HepG2 (cell line): Measurements from ENCODE around the gene FAM171A2. TPM values are rescaled to one million over a fixed set of nuclear protein-coding genes. Genes with fewer than 3 reads are reported as not detected.

Experiments
- AHDC1 ChIP-seq: sonication (generic); formaldehyde crosslinking; IDR thresholded peaks from 2 replicates; pipeline ENCODE4 v1.5.1; 2020; ENCODE audit warnings: mild to moderate bottlenecking, missing genetic modification reagents, borderline replicate concordance
- ARID4A ChIP-seq: sonication (generic); formaldehyde crosslinking; IDR thresholded peaks from 2 replicates; pipeline ENCODE4 v1.5.0; 2020; ENCODE audit warnings: mild to moderate bottlenecking, missing genetic modification reagents, borderline replicate concordance
- ARNT ChIP-seq: fragments of 450-650 bp; IDR thresholded peaks from 2 replicates; pipeline ENCODE4 v1.6.1; 2017
- ATF1 ChIP-seq: IDR thresholded peaks from 2 replicates; pipeline ENCODE4 v1.6.1; 2016; ENCODE audit warnings: mild to moderate bottlenecking, control low read depth
- BORCS8-MEF2B ChIP-seq: sonication (generic); formaldehyde crosslinking; IDR thresholded peaks from 2 replicates; pipeline ENCODE4 v1.8.0; 2022; ENCODE audit warnings: mild to moderate bottlenecking, missing genetic modification reagents
- CENPX ChIP-seq: sonication (generic); formaldehyde crosslinking; IDR thresholded peaks from 2 replicates; pipeline ENCODE4 v1.9.0; 2021; ENCODE audit warnings: mild to moderate bottlenecking, missing genetic modification reagents, moderate library complexity
- ELF1 ChIP-seq: sonication (generic); formaldehyde crosslinking; IDR thresholded peaks from 2 replicates; pipeline ENCODE4 v1.4.0; 2020; ENCODE audit warnings: missing genetic modification reagents
- MXD3 ChIP-seq: IDR thresholded peaks from 2 replicates; pipeline ENCODE4 v1.6.1; 2016; ENCODE audit warnings: mild to moderate bottlenecking, missing biosample characterization, missing genetic modification reagents
- SAP130 ChIP-seq: IDR thresholded peaks from 2 replicates; pipeline ENCODE4 v1.6.1; 2016; ENCODE audit warnings: low read depth
- SMAD9 ChIP-seq: sonication (generic); formaldehyde crosslinking; IDR thresholded peaks from 2 replicates; pipeline ENCODE4 v1.5.1; 2020; ENCODE audit warnings: mild to moderate bottlenecking, missing genetic modification reagents
- YEATS2 ChIP-seq: sonication (generic); formaldehyde crosslinking; IDR thresholded peaks from 2 replicates; pipeline ENCODE4 v1.4.0; 2020; ENCODE audit warnings: missing genetic modification reagents, borderline replicate concordance
- ZNF460 ChIP-seq: sonication (generic); formaldehyde crosslinking; IDR thresholded peaks from 2 replicates; pipeline ENCODE4 v1.5.1; 2020; ENCODE audit warnings: missing genetic modification reagents, mild to moderate bottlenecking, borderline replicate concordance
- polyA plus RNA-seq, 8 experiments: library from polyadenylated mRNA; depleted of rRNA in 3 of 8; stranded (reverse) in 7 of 8; unstranded in 1 of 8; fragments of >200 nt; fragmentation: Illumina TruSeq in 4 of 8; extraction: Trizol in 4 of 8; gene quantifications; 2 replicates each; pipeline versions ENCODE4 v1.2.1 to v1.2.3, GENCODE V29; 2011 to 2016; ENCODE audit warnings: low read depth in 4 of 8, missing spikeins in 1 of 8, mixed read lengths in 1 of 8; ENCODE audit not compliant: insufficient read depth in 1 of 8
- total RNA-seq, 5 experiments: library from RNA; depleted of rRNA; stranded (reverse); fragments of >200 nt; fragmentation: Illumina TruSeq; extraction: Trizol; gene quantifications; 2 replicates each; pipeline ENCODE4 v1.2.3, GENCODE V29; 2016; ENCODE audit warnings: low read depth in 1 of 5
- TF ChIP-seq, protein P1 (sequence below): sonication (generic); formaldehyde crosslinking; IDR thresholded peaks from 2 replicates; pipeline ENCODE4 v1.4.0; 2020; ENCODE audit warnings: mild to moderate bottlenecking, low read depth, missing genetic modification reagents
- TF ChIP-seq, protein P2 (sequence below): IDR thresholded peaks from 2 replicates; pipeline ENCODE4 v1.6.1; 2012; ENCODE audit warnings: inconsistent platforms

FAM171A2 gene
- total and polyA plus RNA-seq, 2 of the 13 experiments (the other 11 are each of a cell fraction or from before 2014, with no cell fraction given): 1.8 to 3.6 TPM

- TF ChIP-seq AHDC1 (CRISPR knock-in tag): peak; percentile 30; the same call in 1 of the 2 replicates
- TF ChIP-seq ARNT: no peak
- TF ChIP-seq BORCS8-MEF2B: peak; percentile 90
- TF ChIP-seq YEATS2 (CRISPR knock-in tag): no peak; the same call in 1 of the 2 replicates
- TF ChIP-seq, protein P1, sequence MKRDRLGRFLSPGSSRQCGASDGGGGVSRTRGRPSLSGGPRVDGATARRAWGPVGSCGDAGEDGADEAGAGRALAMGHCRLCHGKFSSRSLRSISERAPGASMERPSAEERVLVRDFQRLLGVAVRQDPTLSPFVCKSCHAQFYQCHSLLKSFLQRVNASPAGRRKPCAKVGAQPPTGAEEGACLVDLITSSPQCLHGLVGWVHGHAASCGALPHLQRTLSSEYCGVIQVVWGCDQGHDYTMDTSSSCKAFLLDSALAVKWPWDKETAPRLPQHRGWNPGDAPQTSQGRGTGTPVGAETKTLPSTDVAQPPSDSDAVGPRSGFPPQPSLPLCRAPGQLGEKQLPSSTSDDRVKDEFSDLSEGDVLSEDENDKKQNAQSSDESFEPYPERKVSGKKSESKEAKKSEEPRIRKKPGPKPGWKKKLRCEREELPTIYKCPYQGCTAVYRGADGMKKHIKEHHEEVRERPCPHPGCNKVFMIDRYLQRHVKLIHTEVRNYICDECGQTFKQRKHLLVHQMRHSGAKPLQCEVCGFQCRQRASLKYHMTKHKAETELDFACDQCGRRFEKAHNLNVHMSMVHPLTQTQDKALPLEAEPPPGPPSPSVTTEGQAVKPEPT (CRISPR knock-in tag): 0 out of 2 replicates have a peak, but pooled peaks have one; percentile 53
- no peak for TF ChIP-seq ZNF460 (CRISPR knock-in tag)
- no peak for TF ChIP-seq ATF1 (CRISPR knock-in tag)
- peak; percentile 74 for TF ChIP-seq SAP130 (CRISPR knock-in tag)
- TF ChIP-seq, protein P2, sequence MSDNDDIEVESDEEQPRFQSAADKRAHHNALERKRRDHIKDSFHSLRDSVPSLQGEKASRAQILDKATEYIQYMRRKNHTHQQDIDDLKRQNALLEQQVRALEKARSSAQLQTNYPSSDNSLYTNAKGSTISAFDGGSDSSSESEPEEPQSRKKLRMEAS: peak; percentile 73
- no peak for TF ChIP-seq CENPX (CRISPR knock-in tag)
- TF ChIP-seq ARID4A: no peak; the same call in 1 of the 2 replicates
- TF ChIP-seq MXD3 (CRISPR knock-in tag): peak; percentile 58; the same call in 1 of the 2 replicates
- TF ChIP-seq ELF1 (CRISPR knock-in tag): no peak
- TF ChIP-seq SMAD9 (CRISPR knock-in tag): no peak
Measured at GRCh38 chr17:44374306-44375195, 10.9 kb upstream of the FAM171A2 start (continued).
